NCI-H1436 (cell line): ENCODE results near the gene PTPMT1.
A peak's percentile ranks its signal among the peaks of the same experiment; 100 is the strongest.
"Not testable (repeated sequence)": the region's sequence is repeated elsewhere in the genome, so short reads cannot be mapped to it uniquely, and the experiment has no call there.

Source experiments
- DNase-seq: peaks from one replicate; lab custom pipeline; 2025; lab: John Stamatoyannopoulos, UW

The PTPMT1 gene

DNA sequence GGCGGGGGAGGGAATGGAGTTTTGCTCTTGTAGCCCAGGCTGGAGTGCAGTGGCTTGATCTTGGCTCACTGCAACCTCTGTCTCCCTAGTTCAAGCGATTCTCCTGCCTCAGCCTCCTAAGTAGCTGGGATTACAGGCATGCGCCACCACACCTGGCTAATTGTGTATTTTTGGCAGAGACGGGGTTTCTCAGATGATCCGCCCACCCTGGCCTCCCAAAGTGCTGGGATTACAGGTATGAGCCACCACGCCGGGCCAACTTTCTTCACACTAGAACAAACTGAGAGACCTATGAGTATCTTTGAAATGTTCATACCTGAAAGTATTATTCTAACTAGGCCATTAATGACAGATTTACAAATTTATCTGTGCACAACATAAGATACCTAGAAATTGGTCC, 19.1 kb upstream of the PTPMT1 start:
- not testable (repeated sequence) for DNase-seq

DNA sequence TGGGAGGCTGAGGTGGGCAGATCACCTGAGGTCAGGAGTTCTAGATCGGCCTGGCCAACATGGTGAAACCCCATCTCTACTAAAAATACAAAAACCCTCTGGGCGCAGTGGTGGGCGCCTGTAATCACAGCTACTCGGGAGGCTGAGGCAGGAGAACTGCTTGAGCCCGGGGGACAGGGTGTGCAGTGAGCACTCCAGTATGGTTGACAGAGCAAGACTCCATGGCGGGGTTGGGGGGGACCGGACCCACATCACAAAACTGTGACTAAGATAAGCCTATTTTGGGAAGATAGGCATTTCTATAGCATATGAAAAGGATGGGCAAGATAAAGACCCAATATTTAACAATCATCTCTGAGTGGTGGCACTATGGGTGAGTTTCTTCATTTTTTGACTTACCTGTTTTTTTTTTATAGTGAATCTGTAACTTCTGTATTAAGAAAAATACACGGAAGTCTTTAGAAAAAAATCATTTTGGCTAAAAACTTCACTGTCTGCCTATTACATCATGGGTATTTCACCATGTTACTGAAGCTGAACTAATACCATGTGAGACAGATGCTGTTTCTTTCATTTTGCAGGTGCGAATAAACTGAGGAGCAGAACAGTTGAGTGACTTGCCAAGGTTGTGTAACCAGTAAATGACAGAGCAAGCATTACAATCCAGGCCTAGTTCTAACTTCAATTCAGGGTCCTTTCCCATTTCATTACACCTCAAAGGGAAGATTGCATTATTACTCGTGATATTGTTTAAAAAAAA, 14.9 kb upstream of the PTPMT1 start:
- no peak for DNase-seq

DNA sequence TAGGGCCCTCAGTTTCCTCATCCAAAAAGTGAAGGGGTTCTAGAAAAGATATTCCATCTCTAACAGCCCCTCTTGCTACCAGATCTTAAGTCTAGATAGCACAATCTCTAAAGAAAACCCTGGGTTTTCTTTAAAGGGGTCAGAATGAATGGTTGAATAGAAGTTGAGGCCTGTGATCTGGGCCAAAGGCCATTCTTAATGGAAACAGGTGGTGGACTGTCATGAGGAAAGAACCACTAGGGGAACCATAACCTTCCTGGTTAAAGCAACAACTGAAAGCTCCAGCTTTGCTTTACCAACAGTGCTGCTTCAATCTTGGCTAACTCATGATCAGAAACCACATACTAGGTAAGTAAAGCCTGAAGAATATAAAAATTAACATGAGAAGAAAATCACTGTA, 14.3 kb upstream of the PTPMT1 start:
- DNase-seq, result no peak

DNA sequence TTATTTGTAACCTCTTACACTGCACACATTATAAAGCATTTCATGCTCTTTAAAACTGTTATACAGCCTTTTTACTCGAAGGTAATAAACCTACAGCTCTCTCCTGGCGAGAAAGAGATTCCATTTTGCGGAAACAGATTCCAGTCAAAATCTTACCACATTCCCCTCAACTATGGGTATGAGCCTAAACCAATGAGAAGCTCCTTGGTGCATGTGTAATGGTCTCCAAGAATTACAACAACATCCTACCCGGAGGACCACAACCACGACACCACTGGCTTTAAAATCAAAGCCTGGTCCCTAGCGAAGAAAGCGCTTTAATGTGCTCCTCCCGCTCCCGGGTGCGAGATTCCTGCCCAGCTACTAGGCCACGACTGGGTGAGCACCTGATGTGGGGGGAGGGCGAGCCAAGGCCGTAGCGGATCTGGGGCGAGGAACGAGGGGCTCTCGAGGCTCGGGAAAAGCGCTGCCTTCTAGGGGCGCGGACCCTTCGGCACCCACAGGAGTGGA, 13.3 kb upstream of the PTPMT1 start:
- DNase-seq, result no peak

DNA sequence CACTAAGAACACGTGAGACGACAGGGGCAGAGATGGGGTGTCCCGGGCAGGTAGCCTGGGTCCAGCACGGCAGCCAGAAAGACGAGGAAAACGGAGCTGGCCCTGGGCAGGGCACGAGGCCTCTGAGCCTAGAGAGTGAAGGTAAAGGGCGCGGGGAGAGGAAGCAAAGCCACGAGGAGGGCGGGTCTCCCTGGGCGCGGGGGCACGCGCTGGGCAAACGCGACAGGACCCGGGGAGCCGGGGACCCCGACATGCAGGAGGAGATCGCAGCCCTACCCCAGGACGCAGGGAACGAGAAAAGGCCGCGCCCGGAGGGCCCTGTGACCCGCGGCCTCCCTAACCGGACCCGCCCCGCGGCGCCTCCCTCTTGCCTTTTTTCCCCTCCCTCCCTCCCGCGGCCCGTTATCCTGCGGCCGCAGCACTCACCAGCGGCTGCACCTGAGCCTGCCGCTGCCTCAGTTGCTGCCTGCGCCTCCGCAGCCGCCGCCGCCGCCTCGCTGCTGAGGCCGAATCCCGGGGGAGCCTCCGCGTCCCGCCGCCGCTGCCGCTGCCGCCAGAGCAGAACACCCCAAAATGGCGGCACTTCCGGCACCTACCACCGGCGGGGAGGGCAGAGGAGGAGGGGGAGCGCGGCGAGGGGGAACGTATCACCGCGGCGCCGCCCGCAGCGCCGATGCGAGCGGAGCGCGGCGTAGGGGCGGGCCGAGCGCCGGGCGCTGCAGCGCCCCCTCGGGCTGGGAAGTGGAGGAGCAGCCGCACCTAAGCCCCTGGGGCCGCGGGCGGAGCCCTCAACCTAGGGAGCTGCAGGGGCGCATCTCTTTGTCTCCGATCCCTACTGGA, 12.6 kb upstream of the PTPMT1 start, which contains the start of gene CELF1:
TSS of gene CELF1 (minus strand) at position 567 of the 840 bp plus-strand sequence. CDS start 53,609 bp downstream, outside the sequence.
- peak; percentile 90 for DNase-seq

DNA sequence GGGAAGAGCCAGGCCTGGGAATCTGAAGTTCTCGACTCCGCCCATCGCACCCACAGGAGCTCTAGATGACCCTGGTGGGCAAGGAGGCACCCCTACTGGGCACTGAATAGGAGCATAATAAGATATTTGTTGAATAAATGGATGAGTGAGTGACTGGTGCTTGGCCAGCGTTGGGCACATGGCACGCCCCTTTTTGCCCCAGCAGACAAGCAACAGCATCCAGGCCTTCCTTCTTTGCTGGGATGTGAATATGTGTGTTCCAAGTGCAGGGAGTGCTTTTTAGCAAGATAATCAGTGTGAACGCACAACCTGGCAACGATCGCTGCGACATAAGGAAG, 12.0 kb upstream of the PTPMT1 start:
- no peak for DNase-seq

DNA sequence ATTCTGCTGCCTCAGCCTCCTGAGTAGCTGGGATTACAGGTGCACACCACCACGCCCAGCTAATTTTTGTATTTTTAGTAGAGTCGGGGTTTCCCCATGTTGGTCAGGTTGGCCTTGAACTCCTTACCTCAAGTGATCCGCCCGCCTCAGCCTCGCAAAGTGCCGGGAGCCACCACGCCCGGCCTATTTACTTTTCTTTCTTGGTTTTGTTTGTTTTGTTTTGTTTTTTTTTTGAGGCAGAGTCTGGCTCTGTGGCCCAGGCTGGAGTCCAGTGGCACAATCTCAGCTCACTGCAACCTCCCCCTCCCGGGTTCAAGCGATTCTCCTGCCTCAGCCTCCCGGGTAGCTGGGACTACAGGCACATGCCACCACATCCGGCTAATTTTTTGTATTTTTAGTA, 8.4 kb upstream of the PTPMT1 start:
- not testable (repeated sequence) for DNase-seq

DNA sequence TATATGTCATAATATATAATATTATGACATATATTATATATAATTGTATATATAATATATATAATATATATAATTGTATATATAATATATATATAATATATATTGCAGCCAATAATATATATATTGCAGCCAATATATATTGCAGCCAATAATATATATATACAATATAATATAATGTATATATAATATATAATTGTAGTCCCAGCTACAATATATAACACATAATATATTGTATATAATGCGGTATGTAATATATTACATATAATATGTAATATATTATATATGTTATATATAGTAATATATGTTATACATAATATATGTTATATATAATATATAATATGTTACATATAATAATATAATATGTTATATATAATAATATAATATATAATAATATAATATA, 6.7 kb upstream of the PTPMT1 start:
- no peak for DNase-seq

DNA sequence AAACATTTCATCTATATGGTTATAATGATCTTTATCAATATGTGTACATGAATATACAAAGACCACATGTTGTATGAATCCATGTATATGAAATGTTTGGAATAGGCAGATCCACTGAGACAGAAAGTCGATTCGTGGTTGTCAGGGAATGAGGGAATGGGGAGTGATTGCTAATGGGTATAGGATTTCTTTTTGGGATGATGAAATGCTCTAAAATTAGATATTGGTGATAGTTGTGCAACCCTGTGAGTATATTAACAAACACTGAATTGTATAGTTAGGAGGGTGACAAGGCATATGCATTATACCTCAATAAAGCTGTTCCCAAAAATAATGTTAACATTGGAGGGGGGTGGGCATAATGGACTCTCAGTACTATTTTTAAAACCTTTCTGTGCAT, 5.0 kb upstream of the PTPMT1 start:
- DNase-seq, result no peak

DNA sequence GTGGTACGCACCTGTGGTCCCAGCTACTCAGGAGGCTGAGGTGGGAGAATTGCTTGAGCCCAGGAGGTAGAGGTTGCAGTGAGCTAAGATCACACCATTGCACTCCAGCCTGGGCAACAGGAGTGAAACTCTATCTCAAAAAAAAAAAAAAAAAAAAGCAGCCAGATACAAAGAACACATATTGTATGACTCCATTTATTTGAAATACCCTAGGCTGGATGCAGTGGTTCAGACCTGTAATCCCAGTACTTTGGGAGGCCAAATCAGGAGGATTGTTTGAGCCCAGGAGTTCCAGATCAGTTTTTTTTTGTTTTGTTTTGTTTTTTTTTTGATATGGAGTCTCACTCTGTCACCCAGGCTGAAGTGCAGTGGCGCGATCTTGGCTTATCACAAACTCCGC, 3.0 kb upstream of the PTPMT1 start:
- not testable (repeated sequence) for DNase-seq

DNA sequence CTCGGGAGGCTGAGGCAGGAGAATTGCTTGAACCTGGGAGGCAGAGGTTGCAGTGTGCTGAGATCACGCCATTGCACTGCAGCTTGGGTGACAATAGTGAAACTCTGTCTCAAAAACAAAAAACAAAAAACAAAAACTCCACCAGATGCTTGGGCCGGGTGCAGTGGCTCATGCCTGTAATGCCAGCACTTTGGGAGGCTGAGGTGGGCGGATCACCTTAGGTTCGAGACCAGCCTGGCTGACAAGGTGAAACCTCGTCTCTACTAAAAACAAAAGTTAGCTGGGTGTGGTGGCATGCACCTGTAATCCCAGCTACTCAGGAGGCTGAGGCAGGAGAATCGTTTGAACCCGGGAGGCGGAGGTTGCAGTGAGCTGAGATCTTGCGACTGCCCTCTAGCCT, 1.0 kb upstream of the PTPMT1 start:
- not testable (repeated sequence) for DNase-seq

DNA sequence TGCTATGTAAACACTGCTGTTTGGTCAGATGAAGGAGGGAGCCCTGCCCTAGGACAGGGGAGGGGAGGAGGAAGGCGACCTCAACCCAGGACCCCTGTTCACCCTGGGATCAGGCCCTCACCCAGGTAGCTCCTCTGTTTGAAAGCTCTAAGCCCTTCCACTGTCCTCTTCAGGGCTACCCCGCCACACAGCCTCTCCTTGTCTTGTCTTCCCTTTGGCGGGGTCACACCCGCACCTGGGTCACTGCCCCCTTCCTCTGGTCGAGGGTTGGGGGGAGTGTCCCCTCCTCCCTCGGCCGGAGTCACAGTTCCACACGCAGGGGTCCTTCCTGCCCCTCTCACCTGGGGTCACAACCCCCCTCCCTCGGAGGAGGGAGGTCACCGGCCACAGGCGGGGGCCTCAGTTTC, 463 bp upstream of the PTPMT1 start:
- DNase-seq, result no peak

DNA sequence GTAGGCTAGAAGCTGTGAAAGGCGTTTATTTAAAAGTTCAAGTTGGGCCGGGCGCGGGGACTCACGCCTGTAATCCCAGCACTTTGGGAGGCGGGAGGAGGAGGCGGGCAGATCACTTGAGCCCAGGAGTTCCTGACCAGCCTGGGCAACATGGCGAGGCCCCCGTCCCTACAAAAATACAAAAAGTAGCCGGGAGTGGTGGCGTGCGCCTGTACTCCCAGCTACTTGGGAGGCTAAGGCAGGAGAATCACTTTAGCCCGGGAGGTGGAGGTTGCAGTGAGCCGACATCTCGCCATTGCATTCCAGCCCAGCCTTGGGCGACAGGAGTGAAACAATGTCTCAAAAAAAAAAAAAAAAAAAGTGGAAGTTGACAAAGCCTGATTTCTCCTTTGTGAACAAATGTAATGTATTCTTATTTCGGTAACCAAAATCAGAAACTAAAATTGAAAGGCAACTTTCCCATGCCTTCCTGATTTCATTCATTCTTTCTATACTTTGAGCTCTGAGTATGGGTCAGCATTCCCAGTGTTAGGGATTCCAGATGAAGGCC, 825 bp downstream of the PTPMT1 start:
- DNase-seq, result no peak

DNA sequence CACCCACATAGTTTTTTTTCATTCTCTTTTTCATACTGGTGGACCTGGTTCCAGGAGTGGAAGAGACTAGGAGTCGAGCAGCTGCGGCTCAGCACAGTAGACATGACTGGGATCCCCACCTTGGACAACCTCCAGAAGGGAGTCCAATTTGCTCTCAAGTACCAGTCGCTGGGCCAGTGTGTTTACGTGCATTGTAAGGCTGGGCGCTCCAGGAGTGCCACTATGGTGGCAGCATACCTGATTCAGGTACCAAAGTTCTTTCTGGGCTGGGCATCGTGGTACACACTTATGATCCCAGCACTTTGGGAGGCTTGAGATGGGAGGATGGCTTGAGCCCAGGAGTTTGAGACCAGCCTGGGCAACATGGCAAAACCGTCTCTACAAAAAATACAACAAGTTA, 4.2 kb downstream of the PTPMT1 start:
- no peak for DNase-seq

DNA sequence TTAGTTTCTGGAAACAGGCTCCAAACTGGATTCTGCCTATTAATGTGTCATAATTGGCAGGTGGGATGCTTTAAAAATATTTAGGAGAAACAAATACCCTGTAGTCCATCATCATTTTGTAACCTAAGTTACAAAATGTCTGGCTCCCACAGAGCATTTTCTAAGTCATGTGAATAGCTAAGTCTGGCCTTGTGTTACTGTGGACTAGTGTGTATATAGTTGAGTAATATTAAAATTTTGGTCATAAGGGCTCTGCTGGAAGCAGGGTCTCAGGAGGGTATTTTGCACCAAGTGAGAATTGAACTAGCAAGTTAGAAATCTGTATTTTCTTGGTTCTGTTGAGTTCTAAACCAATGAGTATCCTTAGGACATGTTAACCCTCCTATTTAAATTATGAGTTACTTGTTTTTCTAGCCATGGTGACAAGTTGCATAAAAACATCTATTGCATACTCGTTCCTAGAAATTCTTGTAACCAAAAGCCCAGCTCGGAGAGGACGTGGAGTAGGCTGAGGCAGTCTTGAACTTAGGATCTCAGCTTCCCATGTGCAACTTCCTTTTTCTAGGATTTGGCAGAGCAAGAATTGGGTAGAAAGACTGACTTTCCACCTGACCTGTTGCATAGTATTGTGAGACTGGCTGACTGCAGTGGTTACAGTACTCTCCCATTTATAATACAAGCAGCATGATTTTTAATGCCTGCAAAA, 5.4 kb downstream of the PTPMT1 start:
- DNase-seq, result no peak

DNA sequence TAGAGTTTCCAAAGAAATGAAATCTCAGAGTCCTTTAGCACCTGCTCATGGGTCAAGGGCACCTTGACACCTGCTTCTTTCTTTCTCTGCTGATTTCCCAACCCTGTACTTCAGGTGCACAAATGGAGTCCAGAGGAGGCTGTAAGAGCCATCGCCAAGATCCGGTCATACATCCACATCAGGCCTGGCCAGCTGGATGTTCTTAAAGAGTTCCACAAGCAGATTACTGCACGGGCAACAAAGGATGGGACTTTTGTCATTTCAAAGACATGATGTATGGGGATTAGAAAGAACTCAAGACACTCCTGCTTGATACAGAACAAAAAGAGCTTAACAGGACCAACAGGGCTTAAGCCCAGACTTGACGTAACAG, 5.9 kb downstream of the PTPMT1 start:
- DNase-seq, result no peak

DNA sequence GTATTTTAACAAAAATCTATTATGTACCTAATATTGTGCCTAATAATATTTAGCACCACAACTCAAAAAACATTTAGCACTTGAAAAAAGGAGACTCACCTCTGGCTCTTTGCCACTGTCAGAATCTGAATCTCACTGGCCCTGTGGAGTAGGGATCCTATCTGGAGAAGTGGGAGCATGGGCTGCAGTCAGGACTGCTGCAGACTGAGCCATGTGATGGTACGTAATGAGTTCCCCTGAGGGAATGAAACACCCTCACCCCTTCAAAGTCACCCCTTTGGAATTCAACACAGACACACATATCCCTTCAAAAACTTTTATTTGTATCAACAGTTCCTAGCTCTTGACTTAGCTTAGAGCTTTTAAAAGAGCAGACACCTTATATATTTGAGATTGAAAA, 6.5 kb downstream of the PTPMT1 start:
- no peak for DNase-seq

DNA sequence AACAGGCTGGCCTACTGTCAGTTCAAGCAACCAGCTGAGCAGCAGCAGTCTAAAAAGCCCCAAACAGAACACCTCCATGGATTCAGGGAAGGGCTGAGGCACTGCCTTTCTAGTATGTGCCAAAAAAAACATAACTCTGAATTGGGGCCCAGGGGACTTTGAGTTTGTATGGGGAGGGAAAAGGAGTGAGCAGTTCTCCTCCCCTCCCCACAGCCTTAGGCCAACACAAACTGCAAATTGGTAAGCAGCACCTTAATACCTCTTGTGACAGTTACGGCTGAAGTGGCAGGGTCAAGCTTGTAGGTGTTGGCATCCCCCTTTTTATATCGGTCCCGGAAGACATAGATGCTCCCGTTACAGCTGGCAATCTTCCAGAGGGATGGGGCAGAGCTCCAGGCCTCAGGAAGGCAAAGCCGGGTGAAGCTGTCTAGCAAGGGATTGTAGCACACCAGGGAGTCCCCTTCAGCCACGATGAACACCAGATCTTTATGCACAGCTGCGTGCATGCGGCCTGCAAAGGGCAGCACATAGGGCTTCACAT, 7.4 kb downstream of the PTPMT1 start:
- DNase-seq, result no peak

DNA sequence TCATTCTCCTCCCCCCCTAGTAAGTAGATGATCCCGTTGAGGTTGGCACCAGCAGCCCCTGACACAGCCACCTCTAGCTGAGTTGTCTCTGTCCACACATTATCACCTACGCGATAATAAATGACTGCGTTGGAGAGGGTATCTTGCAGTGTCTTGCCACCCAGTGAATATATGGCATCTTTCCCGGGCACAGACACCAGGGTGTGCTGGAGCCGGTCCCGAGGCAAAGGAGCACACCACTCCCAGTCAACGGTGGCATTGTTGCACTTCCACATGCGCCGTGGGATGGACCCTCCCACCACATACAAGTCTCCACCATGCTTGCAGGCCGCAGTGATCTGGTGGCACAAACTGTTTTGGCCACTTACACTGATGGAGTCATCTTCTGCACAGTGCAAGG, 7.9 kb downstream of the PTPMT1 start:
- no peak for DNase-seq

DNA sequence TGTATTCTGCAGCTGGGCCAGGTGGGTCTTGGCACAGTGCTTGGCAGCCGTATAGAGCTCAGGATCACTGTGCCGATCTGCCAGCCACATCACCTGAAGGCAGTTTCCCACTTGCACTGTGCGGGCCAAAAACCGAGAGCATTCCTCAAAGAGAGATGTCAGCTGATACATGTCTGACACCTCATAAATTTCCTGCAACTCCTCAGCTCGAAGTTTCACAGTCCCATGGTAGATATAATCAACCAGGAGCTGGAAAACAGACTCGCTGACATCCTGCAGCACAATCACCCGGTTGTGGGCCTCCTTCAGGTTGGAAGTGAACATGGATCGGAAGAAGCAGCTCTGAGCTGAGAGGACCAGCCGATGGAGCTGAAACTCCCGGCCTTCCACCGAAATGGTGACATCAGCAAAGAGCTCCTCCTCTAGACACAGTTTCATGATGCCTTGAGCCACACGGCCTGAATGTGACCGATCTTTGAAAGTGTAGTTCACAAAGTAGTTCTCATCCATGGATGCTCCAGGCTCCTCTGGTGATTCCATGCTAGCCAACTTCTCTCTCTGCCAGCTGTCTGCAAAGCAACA, 12.2 kb downstream of the PTPMT1 start:
- DNase-seq, result no peak
